ENCODE results near the gene RAB26.

- TF ChIP-seq HNRNPLL (IDR thresholded peaks at IDR 0.05; ENCODE audit: low read depth, low read length, poor library complexity, severe bottlenecking), result peak; percentile 22
- TF ChIP-seq CTCF (CRISPR knock-in tag; IDR thresholded peaks at IDR 0.05), result no peak
- no peak for TF ChIP-seq FOXK2 (IDR thresholded peaks at IDR 0.05)
- TF ChIP-seq CBFB (CRISPR knock-in tag; IDR thresholded peaks at IDR 0.05), result no peak
- TF ChIP-seq POLR2A (IDR thresholded peaks at IDR 0.05; ENCODE audit: insufficient read depth in 1 of 2, low read depth in 2 of 2, low read length in 2 of 2), result no peak
- TF ChIP-seq ZNF432 (CRISPR knock-in tag; IDR thresholded peaks at IDR 0.05; ENCODE audit: borderline replicate concordance), result no peak
- no peak for TF ChIP-seq ZNF607 (CRISPR knock-in tag; IDR thresholded peaks at IDR 0.05; ENCODE audit: borderline replicate concordance)
- no peak for TF ChIP-seq ZNF691 (CRISPR knock-in tag; IDR thresholded peaks at IDR 0.05; ENCODE audit: borderline replicate concordance, low read depth)
- no peak for TF ChIP-seq ZBTB46 (CRISPR knock-in tag; IDR thresholded peaks at IDR 0.05; ENCODE audit: borderline replicate concordance)
- TF ChIP-seq REST (IDR thresholded peaks at IDR 0.05; ENCODE audit: borderline replicate concordance in 1 of 2, low read depth in 1 of 2, low read length in 2 of 2), result no peak
- TF ChIP-seq ZBTB43 (CRISPR knock-in tag; conservative IDR thresholded peaks at IDR 0.05), result no peak
- TF ChIP-seq MXD3 (CRISPR knock-in tag; IDR thresholded peaks at IDR 0.05), result no peak
- no peak for TF ChIP-seq YY1 (IDR thresholded peaks at IDR 0.05; ENCODE audit: insufficient read depth, insufficient replicate concordance, low read depth, low read length)
- no peak for TF ChIP-seq ZNF143 (CRISPR knock-in tag; IDR thresholded peaks at IDR 0.05)
Measured at GRCh38 chr16:2195322-2196161, 47.1 kb downstream of the RAB26 start.
